ENCODE results near the gene CCDC33.

GRCh38 chr15:74328331-74329056 is 92.4 kb downstream of the CCDC33 start:
- no peak for TF ChIP-seq POLR2A (IDR thresholded peaks at IDR 0.05; ENCODE audit: borderline replicate concordance, extremely low read depth, insufficient read depth, insufficient read length)
- no peak for TF ChIP-seq CTCF (IDR thresholded peaks at IDR 0.05 in 2 of 3, conservative IDR thresholded peaks at IDR 0.05 in 1 of 3; ENCODE audit: borderline replicate concordance in 1 of 3, insufficient read depth in 1 of 3, low read depth in 2 of 3, low read length in 2 of 3)
- no peak for TF ChIP-seq RAD21 (IDR thresholded peaks at IDR 0.05; ENCODE audit: low read depth)
- TF ChIP-seq EZH2 (IDR thresholded peaks at IDR 0.05) = no peak
- no peak for TF ChIP-seq POLR2AphosphoS5 (IDR thresholded peaks at IDR 0.05; ENCODE audit: low read depth, low read length)
- no peak for TF ChIP-seq EZH2phosphoT487 (IDR thresholded peaks at IDR 0.05; ENCODE audit: borderline replicate concordance)
- no peak for TF ChIP-seq ZBTB33 (IDR thresholded peaks at IDR 0.05; ENCODE audit: extremely low read depth, insufficient replicate concordance, low read length)
- TF ChIP-seq, protein P1, sequence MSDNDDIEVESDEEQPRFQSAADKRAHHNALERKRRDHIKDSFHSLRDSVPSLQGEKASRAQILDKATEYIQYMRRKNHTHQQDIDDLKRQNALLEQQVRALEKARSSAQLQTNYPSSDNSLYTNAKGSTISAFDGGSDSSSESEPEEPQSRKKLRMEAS (IDR thresholded peaks at IDR 0.05) = no peak
- TF ChIP-seq, protein P2, sequence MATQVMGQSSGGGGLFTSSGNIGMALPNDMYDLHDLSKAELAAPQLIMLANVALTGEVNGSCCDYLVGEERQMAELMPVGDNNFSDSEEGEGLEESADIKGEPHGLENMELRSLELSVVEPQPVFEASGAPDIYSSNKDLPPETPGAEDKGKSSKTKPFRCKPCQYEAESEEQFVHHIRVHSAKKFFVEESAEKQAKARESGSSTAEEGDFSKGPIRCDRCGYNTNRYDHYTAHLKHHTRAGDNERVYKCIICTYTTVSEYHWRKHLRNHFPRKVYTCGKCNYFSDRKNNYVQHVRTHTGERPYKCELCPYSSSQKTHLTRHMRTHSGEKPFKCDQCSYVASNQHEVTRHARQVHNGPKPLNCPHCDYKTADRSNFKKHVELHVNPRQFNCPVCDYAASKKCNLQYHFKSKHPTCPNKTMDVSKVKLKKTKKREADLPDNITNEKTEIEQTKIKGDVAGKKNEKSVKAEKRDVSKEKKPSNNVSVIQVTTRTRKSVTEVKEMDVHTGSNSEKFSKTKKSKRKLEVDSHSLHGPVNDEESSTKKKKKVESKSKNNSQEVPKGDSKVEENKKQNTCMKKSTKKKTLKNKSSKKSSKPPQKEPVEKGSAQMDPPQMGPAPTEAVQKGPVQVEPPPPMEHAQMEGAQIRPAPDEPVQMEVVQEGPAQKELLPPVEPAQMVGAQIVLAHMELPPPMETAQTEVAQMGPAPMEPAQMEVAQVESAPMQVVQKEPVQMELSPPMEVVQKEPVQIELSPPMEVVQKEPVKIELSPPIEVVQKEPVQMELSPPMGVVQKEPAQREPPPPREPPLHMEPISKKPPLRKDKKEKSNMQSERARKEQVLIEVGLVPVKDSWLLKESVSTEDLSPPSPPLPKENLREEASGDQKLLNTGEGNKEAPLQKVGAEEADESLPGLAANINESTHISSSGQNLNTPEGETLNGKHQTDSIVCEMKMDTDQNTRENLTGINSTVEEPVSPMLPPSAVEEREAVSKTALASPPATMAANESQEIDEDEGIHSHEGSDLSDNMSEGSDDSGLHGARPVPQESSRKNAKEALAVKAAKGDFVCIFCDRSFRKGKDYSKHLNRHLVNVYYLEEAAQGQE (IDR thresholded peaks at IDR 0.05; ENCODE audit: low read depth) = no peak
- TF ChIP-seq SIN3A (IDR thresholded peaks at IDR 0.05; ENCODE audit: low read depth) = no peak
- no peak for TF ChIP-seq YY1 (IDR thresholded peaks at IDR 0.05; ENCODE audit: extremely low read depth, insufficient replicate concordance, low read depth, low read length)

All from HCT116 (cell line).